H1 (cell line): ENCODE measurements around the gene POU2F1. TPM values are rescaled to one million over a fixed set of nuclear protein-coding genes. Genes with fewer than 3 reads are reported as not detected.
"Not testable (repeated sequence)": the region's sequence is repeated elsewhere in the genome, so short reads cannot be mapped to it uniquely, and the experiment has no call there.

ENCODE experiments used
- CTCF ChIA-PET: fragments of 300-600 bp; sonication (Branson Sonifier 250); formaldehyde crosslinking; loops from one replicate; lab custom pipeline; 2021; ENCODE audit not compliant: partially characterized antibody; lab: Charles Lee
- POLR2A ChIA-PET: fragments of 300-600 bp; sonication (Branson Sonifier 250); formaldehyde crosslinking; loops from one replicate; lab custom pipeline; 2021; ENCODE audit warnings: inconsistent platforms; ENCODE audit not compliant: partially characterized antibody; lab: Charles Lee
- DNase-seq, 2 experiments: peaks; one replicate each; pipeline versions ENCODE4 v3.0.0 to v3.0.0-alpha.2; 2010 to 2022; ENCODE audit warnings: low spot score in 2 of 2, low read depth in 1 of 2, mixed read lengths in 1 of 2
- FAIRE-seq: peaks from 2 replicates; lab custom pipeline; 2011; peaks lifted over from hg19 to GRCh38; lab: Jason Lieb, UNC
- H2AFZ ChIP-seq: 2 replicates; pipeline ENCODE4 v1.8.1; 2012; ENCODE audit warnings: low read length, inconsistent platforms
- H2AK5ac ChIP-seq: 2 replicates; pipeline ENCODE4 v1.6.1; 2013; ENCODE audit warnings: low read depth, low read length
- H2BK120ac ChIP-seq: replicated peaks from 2 replicates; pipeline ENCODE3; 2013; ENCODE audit warnings: low read depth, low read length, inconsistent platforms
- H2BK12ac ChIP-seq: 2 replicates; pipeline ENCODE4 v1.6.1; 2013; ENCODE audit warnings: low read depth, low read length
- H2BK15ac ChIP-seq: 2 replicates; pipeline ENCODE4 v1.6.1; 2013; ENCODE audit warnings: low read length
- H2BK20ac ChIP-seq: 2 replicates; pipeline ENCODE4 v1.6.1; 2013; ENCODE audit warnings: low read length
- H2BK5ac ChIP-seq: 2 replicates; pipeline ENCODE4 v1.6.1; 2013; ENCODE audit warnings: low read depth, low read length
- H3K14ac ChIP-seq: 2 replicates; pipeline ENCODE4 v1.6.1; 2013; ENCODE audit warnings: inconsistent platforms; ENCODE audit not compliant: insufficient read length
- H3K18ac ChIP-seq: 2 replicates; pipeline ENCODE4 v1.6.1; 2013; ENCODE audit warnings: low read length; ENCODE audit errors: extremely low read depth
- H3K23ac ChIP-seq: 2 replicates; pipeline ENCODE4 v1.6.1; 2013; ENCODE audit warnings: inconsistent platforms; ENCODE audit not compliant: insufficient read length
- H3K23me2 ChIP-seq: 2 replicates; pipeline ENCODE4 v1.6.1; 2013; ENCODE audit warnings: low read depth, low read length
- H3K27ac ChIP-seq: 2 replicates; pipeline ENCODE4 v1.6.1; 2011; ENCODE audit warnings: low read depth, low read length, inconsistent platforms
- H3K27me3 ChIP-seq, 4 experiments: replicated peaks in 1 of 4; 1 replicate in 1 of 4; 2 replicates in 3 of 4; pipeline versions ENCODE4 v1.6.1 to v1.8.1; 2011 to 2013; ENCODE audit warnings: low read length in 3 of 4, mild to moderate bottlenecking in 3 of 4, inconsistent platforms in 2 of 4, mixed read lengths in 2 of 4, moderate library complexity in 1 of 4; ENCODE audit not compliant: control insufficient read depth in 3 of 4, insufficient read depth in 3 of 4; ENCODE audit errors: extremely low read depth in 1 of 4
- H3K36me3 ChIP-seq, 4 experiments: 2 replicates each; pipeline versions ENCODE4 v1.6.1 to v1.8.1; 2011 to 2013; ENCODE audit warnings: mild to moderate bottlenecking in 4 of 4, low read length in 3 of 4, moderate library complexity in 2 of 4, control low read depth in 1 of 4, inconsistent platforms in 1 of 4; ENCODE audit not compliant: insufficient read depth in 4 of 4, control insufficient read depth in 2 of 4
- H3K4ac ChIP-seq: replicated peaks from 2 replicates; pipeline ENCODE3; 2013; ENCODE audit warnings: low read length, low read depth, mixed read lengths, inconsistent platforms; ENCODE audit not compliant: insufficient read length
- H3K4me1 ChIP-seq, 4 experiments: replicated peaks in 1 of 4; 1 replicate in 1 of 4; 2 replicates in 3 of 4; pipeline versions ENCODE4 v1.6.1 to v1.8.1; 2011 to 2013; ENCODE audit warnings: low read length in 3 of 4, inconsistent platforms in 2 of 4, mixed read lengths in 1 of 4; ENCODE audit not compliant: insufficient read depth in 4 of 4, control insufficient read depth in 3 of 4
- H3K4me2 ChIP-seq, 2 experiments: 2 replicates each; pipeline versions ENCODE4 v1.6.1 to v1.8.1; 2011 to 2013; ENCODE audit warnings: low read depth in 2 of 2, low read length in 2 of 2, control low read depth in 1 of 2, inconsistent platforms in 1 of 2, mild to moderate bottlenecking in 1 of 2; ENCODE audit not compliant: insufficient read depth in 1 of 2
- H3K4me3 ChIP-seq, 4 experiments: fragments of 200-600, 300-600 bp in 1 of 4; sonication (generic), shearing (Covaris generic), sonication (Bioruptor Twin) in 1 of 4; 2 replicates each; pipeline versions ENCODE4 v1.5.1 to v1.8.1; 2011 to 2016; ENCODE audit warnings: low read length in 4 of 4, low read depth in 3 of 4, control low read depth in 2 of 4, inconsistent platforms in 2 of 4, mild to moderate bottlenecking in 2 of 4, mixed read lengths in 1 of 4, moderate library complexity in 1 of 4; ENCODE audit not compliant: insufficient read depth in 2 of 4; ENCODE audit errors: extremely low read depth in 1 of 4
- H3K56ac ChIP-seq: replicated peaks from 2 replicates; pipeline ENCODE3; 2013; ENCODE audit warnings: low read depth, mild to moderate bottlenecking, mixed read lengths, low read length, inconsistent platforms; ENCODE audit not compliant: insufficient read length
- H3K79me1 ChIP-seq: 2 replicates; pipeline ENCODE4 v1.6.1; 2013; ENCODE audit warnings: low read depth, low read length, control low read depth
- H3K79me2 ChIP-seq, 2 experiments: 2 replicates each; pipeline versions ENCODE4 v1.6.1 to v1.8.1; 2012 to 2013; ENCODE audit warnings: low read length in 2 of 2, mild to moderate bottlenecking in 2 of 2, inconsistent platforms in 1 of 2; ENCODE audit not compliant: insufficient read depth in 2 of 2, control insufficient read depth in 1 of 2
- H3K9ac ChIP-seq, 4 experiments: replicated peaks in 1 of 4; 1 replicate in 1 of 4; 2 replicates in 3 of 4; pipeline versions ENCODE4 v1.6.1 to v1.8.1; 2011 to 2013; ENCODE audit warnings: low read depth in 3 of 4, low read length in 3 of 4, control low read depth in 2 of 4, mild to moderate bottlenecking in 2 of 4, moderate library complexity in 2 of 4, inconsistent platforms in 1 of 4; ENCODE audit errors: extremely low read depth in 1 of 4
- H3K9me3 ChIP-seq, 2 experiments: 2 replicates each; pipeline versions ENCODE4 v1.6.1 to v1.8.1; 2012 to 2013; ENCODE audit warnings: mild to moderate bottlenecking in 2 of 2, moderate library complexity in 2 of 2, control low read depth in 1 of 2, inconsistent platforms in 1 of 2, low read depth in 1 of 2, low read length in 1 of 2, mixed read lengths in 1 of 2; ENCODE audit not compliant: insufficient read depth in 2 of 2
- H4K20me1 ChIP-seq, 2 experiments: replicated peaks in 1 of 2; 2 replicates each; pipeline versions ENCODE3 to v1.8.1; 2011 to 2013; ENCODE audit warnings: inconsistent platforms in 2 of 2, low read length in 2 of 2, mild to moderate bottlenecking in 1 of 2; ENCODE audit not compliant: insufficient read depth in 2 of 2, control insufficient read depth in 1 of 2
- H4K5ac ChIP-seq: 2 replicates; pipeline ENCODE4 v1.6.1; 2013; ENCODE audit warnings: low read length, low read depth, mixed read lengths, inconsistent platforms; ENCODE audit not compliant: insufficient read length
- H4K8ac ChIP-seq: 2 replicates; pipeline ENCODE4 v1.8.0; 2013; ENCODE audit warnings: mild to moderate bottlenecking, moderate library complexity, low read length, inconsistent platforms; ENCODE audit not compliant: insufficient read depth; ENCODE audit errors: extremely low read depth
- H4K91ac ChIP-seq: replicated peaks from 2 replicates; pipeline ENCODE3; 2013; ENCODE audit warnings: low read length, mixed read lengths, inconsistent platforms; ENCODE audit not compliant: insufficient read length
- WGBS, 2 experiments: shearing (Covaris generic) in 1 of 2; methylation state at CpG; one replicate each; pipeline versions ENCODE4 v1.1.6 to v1.1.7; 2013 to 2015; ENCODE audit warnings: low lambda C conversion rate in 2 of 2, mixed read lengths in 2 of 2, inconsistent platforms in 1 of 2, low coverage in 1 of 2, missing lambda C conversion rate in 1 of 2; ENCODE audit not compliant: insufficient replicate concordance in 2 of 2, insufficient coverage in 1 of 2, insufficient read length in 1 of 2; ENCODE audit errors: extremely low coverage in 1 of 2, missing lambda C conversion rate in 1 of 2; 5-methylcytosine and 5-hydroxymethylcytosine counted together
- polyA plus RNA-seq, 7 experiments: library from polyadenylated mRNA; depleted of rRNA in 3 of 7; stranded (reverse) in 5 of 7; unstranded in 2 of 7; fragments of >200 nt in 5 of 7; fragments of 200-250 nt in 2 of 7; gene quantifications; 1 replicate in 5 of 7; 2 replicates in 1 of 7; 4 replicates in 1 of 7; pipeline versions ENCODE4 v1.2.1 to v1.2.3, GENCODE V29; 2011 to 2013; ENCODE audit warnings: missing spikeins in 2 of 7, mixed read lengths in 2 of 7
- total RNA-seq: library from RNA; stranded (reverse); fragmentation: NEBNext Ultra II Directional; extraction: Animal tissue kit (Norgen Biotek cat#: 25700); gene quantifications from 2 replicates; pipeline ENCODE4 v1.2.1, GENCODE V29; 2021

The POU2F1 gene
- total and polyA plus RNA-seq, 2 of the 8 experiments (the other 6 are each of a cell fraction or from before 2014, with no cell fraction given): 37.0 to 57.2 TPM

DNA sequence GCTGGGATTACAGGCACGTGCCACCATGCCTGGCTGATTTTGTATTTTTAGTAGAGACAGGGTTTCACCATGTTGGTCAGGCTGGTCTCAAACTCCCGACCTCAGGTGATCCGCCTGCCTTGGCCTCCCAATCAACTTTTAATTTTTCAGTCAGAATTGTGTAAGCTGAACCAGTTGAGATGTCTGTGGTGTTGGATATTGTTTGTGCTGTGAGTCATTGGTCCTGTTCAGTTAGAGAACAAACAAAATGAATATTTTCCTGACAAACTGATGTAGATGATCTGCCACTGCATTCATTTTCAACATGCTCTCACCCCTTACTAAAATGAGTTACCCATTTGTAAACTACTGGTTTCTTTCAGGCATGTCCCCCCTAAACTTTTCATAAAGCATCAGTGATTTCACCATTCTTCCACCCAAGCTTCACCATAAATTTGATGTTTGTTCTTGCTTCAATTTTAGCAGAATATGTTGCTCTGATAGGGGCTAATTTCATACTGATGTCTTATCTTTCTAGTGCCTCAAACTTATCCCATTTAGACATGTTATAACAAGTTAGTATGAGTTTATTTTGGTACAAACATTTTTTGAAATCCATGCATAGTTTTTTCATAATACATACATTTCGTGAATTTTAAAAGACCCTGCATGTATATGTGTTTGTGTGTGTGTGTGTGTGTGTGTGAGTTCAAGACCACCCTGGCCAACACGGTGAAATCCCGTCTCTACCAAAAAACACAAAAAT is 15.2 kb upstream of the POU2F1 start:
- not testable (repeated sequence) for FAIRE-seq, H3K4ac ChIP-seq, H2BK120ac ChIP-seq, H3K18ac ChIP-seq, H2AK5ac ChIP-seq, H3K4me2 ChIP-seq, H3K9me3 ChIP-seq, H4K8ac ChIP-seq, H4K5ac ChIP-seq, H3K14ac ChIP-seq, H3K23ac ChIP-seq, H3K79me1 ChIP-seq, H3K27ac ChIP-seq, H3K36me3 ChIP-seq, H3K9ac ChIP-seq, H4K20me1 ChIP-seq, DNase-seq, H2BK20ac ChIP-seq, H2BK12ac ChIP-seq, H3K4me1 ChIP-seq, H4K91ac ChIP-seq, H2AFZ ChIP-seq, H2BK5ac ChIP-seq, H2BK15ac ChIP-seq, H3K4me3 ChIP-seq, H3K27me3 ChIP-seq, H3K56ac ChIP-seq, H3K79me2 ChIP-seq, H3K23me2 ChIP-seq
- POLR2A ChIA-PET: interaction anchor here (4.1 kb wide), 1 partner anchor 14 kb away, joined by 22 read pairs; the partner anchor contains the start of gene POU2F1
- 88% methylated on average over 6 of the region's 6 CpGs; no CpG with 5 or more reads in 1 of the 2 experiments for WGBS, 2 experiments
- CTCF ChIA-PET: interaction anchor here (0.8 to 1.8 kb wide), 4 partner anchors 14 to 147 kb away, joined by 3 to 4 read pairs (median 4); no protein-coding TSS in a partner anchor
